Panc1 (cell line): Measurements from ENCODE around the gene EPC1. TPM values are rescaled to one million over a fixed set of nuclear protein-coding genes. Genes with fewer than 3 reads are reported as not detected.

Experiments
- ATAC-seq: fragments of 200-7000 bp; cut with Tn5 transposase; 2 replicates; pipeline ENCODE4 v1.9.1; 2020; ENCODE audit warnings: mild to moderate bottlenecking, moderate library complexity
- BruUV-seq: library from RNA; stranded (reverse); fragments of 400-500 nt; replicated peaks from 2 replicates; lab custom pipeline; 2021; lab: Mats Ljungman, UMichigan
- CTCF ChIA-PET: fragments of 300-600 bp; sonication (Branson Sonifier 250); formaldehyde crosslinking; loops from one replicate; lab custom pipeline; 2022; ENCODE audit warnings: antibody characterized with exemption; lab: Charles Lee
- POLR2A ChIA-PET: fragments of 300-600 bp; sonication (Branson Sonifier 250); formaldehyde crosslinking; loops from one replicate; lab custom pipeline; 2022; ENCODE audit warnings: antibody characterized with exemption; lab: Charles Lee
- DNase-seq: peaks from one replicate; pipeline ENCODE4 v3.0.0-alpha.2; 2010; ENCODE audit warnings: low read depth, low spot score
- H3K27ac ChIP-seq: 2 replicates; pipeline ENCODE4 v1.5.1; 2011; ENCODE audit warnings: mild to moderate bottlenecking, low read length, inconsistent platforms
- H3K27me3 ChIP-seq: fragments of 200-500 bp; sonication (Bioruptor generic); 2 replicates; pipeline ENCODE4 v1.6.0; 2014; ENCODE audit warnings: low read length, inconsistent platforms; ENCODE audit not compliant: control insufficient read depth, insufficient read depth
- H3K36me3 ChIP-seq: fragments of 200-500 bp; sonication (Bioruptor generic); 2 replicates; pipeline ENCODE4 v1.5.1; 2014; ENCODE audit warnings: inconsistent platforms, mild to moderate bottlenecking, low read length, moderate library complexity; ENCODE audit not compliant: control insufficient read depth, insufficient read depth
- H3K4me1 ChIP-seq: 2 replicates; pipeline ENCODE4 v1.5.1; 2011; ENCODE audit warnings: inconsistent platforms, mild to moderate bottlenecking, low read length, moderate library complexity; ENCODE audit not compliant: control insufficient read depth, insufficient read depth
- H3K4me3 ChIP-seq, 2 experiments: 2 replicates each; pipeline ENCODE4 v1.5.1; 2011 to 2012; ENCODE audit warnings: low read depth in 2 of 2, low read length in 2 of 2, mild to moderate bottlenecking in 2 of 2, inconsistent platforms in 1 of 2, moderate library complexity in 1 of 2
- H3K9me3 ChIP-seq: fragments of 200-500 bp; sonication (Bioruptor generic); 2 replicates; pipeline ENCODE4 v1.5.1; 2014; ENCODE audit warnings: low read depth, mild to moderate bottlenecking, inconsistent platforms, low read length, moderate library complexity; ENCODE audit not compliant: control insufficient read depth, insufficient read depth
- CTCF ChIP-seq: fragments of 450-650 bp; IDR thresholded peaks from 2 replicates; pipeline ENCODE4 v1.5.1; 2017; ENCODE audit warnings: mild to moderate bottlenecking
- POLR2AphosphoS5 ChIP-seq: IDR thresholded peaks from 2 replicates; pipeline ENCODE4 v1.6.1; 2012; ENCODE audit warnings: mild to moderate bottlenecking, low read depth, low read length, moderate library complexity
- REST ChIP-seq, 2 experiments: IDR thresholded peaks; 2 replicates each; pipeline ENCODE4 v1.6.1; 2011 to 2012; ENCODE audit warnings: low read depth in 2 of 2, control low read depth in 1 of 2, low read length in 1 of 2, mild to moderate bottlenecking in 1 of 2, moderate library complexity in 1 of 2; ENCODE audit not compliant: insufficient read depth in 1 of 2
- SIN3A ChIP-seq: IDR thresholded peaks from 2 replicates; pipeline ENCODE4 v1.6.1; 2012; ENCODE audit warnings: low read depth, mild to moderate bottlenecking, low read length, moderate library complexity, borderline replicate concordance; ENCODE audit not compliant: insufficient read depth
- TCF7L2 ChIP-seq: IDR thresholded peaks from 2 replicates; pipeline ENCODE4 v1.6.1; 2011; ENCODE audit warnings: mild to moderate bottlenecking, low read depth, low read length, inconsistent platforms
- in situ Hi-C: cut with HindIII; loops from 2 replicates; pipeline ENCODE4 v1.10.0; 2016; ENCODE audit warnings: low sequenced_read_pairs, low pct_unique_long_range_greater_than_20kb
- intact Hi-C: fragments of 100-400 bp; cut with micrococcal nuclease; formaldehyde crosslinking; loops from one replicate; pipeline ENCODE4 v1.10.0; 2022; ENCODE audit not compliant: unreplicated experiment
- total RNA-seq: library from RNA; stranded (reverse); gene quantifications from one replicate; pipeline ENCODE4 v1.2.1, GENCODE V29; 2021; ENCODE audit not compliant: unreplicated experiment

EPC1 gene
- total RNA-seq, 1 experiment from 2014 or later, result 18.4 TPM

GRCh38 chr10:32362571-32362970, 15.6 kb upstream of the EPC1 start:
- BruUV-seq, result no TSS peak
- Histone ChIP-seq H3K9me3 (no peaks in the 10 kb centered on the region), H3K27me3 (no peaks in the 10 kb centered on the region), H3K4me3 (no peak overlapping the region), H3K27ac (no peak overlapping the region), H3K36me3 (no peaks in the 10 kb centered on the region), H3K4me1 (no peaks in the 10 kb centered on the region; the same call in 1 of the 2 replicates)
- no peak for DNase-seq
- intact Hi-C loops, result loop anchor here (10.0 kb wide), 1 partner anchor 168 kb away; no protein-coding TSS in a partner anchor
- ChIA-PET POLR2A (no interaction called here), CTCF (no interaction called here)
- TF ChIP-seq REST (IDR thresholded peaks at IDR 0.05; ENCODE audit: insufficient read depth in 1 of 2, low read depth in 2 of 2, low read length in 1 of 2), result no peak
- no peak for TF ChIP-seq POLR2AphosphoS5
- no peak for TF ChIP-seq CTCF
- TF ChIP-seq TCF7L2, result no peak
- no peak for TF ChIP-seq SIN3A
- no peak for ATAC-seq
- in situ Hi-C loops, result no loop called here

GRCh38 chr10:32360884-32361283, 13.9 kb upstream of the EPC1 start:
- H3K4me3 ChIP-seq, result no peak overlapping the region
- DNase-seq, result no peak
- no TSS peak for BruUV-seq
- ChIA-PET CTCF (no interaction called here), POLR2A (no interaction called here)
- intact Hi-C loops, result loop anchor here (10.0 kb wide), 1 partner anchor 166 kb away; no protein-coding TSS in a partner anchor
- TF ChIP-seq POLR2AphosphoS5, result no peak
- no peak for TF ChIP-seq REST (IDR thresholded peaks at IDR 0.05; ENCODE audit: insufficient read depth in 1 of 2, low read depth in 2 of 2, low read length in 1 of 2)
- no peak for TF ChIP-seq SIN3A
- H3K27ac ChIP-seq, result no peak overlapping the region
- H3K4me1 ChIP-seq, result no peaks in the 10 kb centered on the region
- ATAC-seq, result no peak
- no peaks in the 10 kb centered on the region for H3K27me3 ChIP-seq
- in situ Hi-C loops, result no loop called here
- H3K36me3 ChIP-seq, result no peaks in the 10 kb centered on the region
- no peaks in the 10 kb centered on the region for H3K9me3 ChIP-seq
